ENCODE measurements around the gene FOXO1.

FOXO1 gene

GRCh38 chr13:40590112-40590862, 76.2 kb downstream of the FOXO1 start:
- no peaks in the 10 kb centered on the region for H3K9me3 ChIP-seq (ENCODE audit: control insufficient read depth, low read length)
- H3K27ac ChIP-seq (ENCODE audit: low read depth, low read length, severe bottlenecking): peak overlapping the region; percentile 83
- H3K36me3 ChIP-seq (ENCODE audit: control insufficient read depth, insufficient read depth, low read length): no peaks in the 10 kb centered on the region
- 94 to 100% methylated on average over 2 to 4 of the region's 8 CpGs for WGBS, 2 experiments (ENCODE audit: insufficient coverage in 2 of 2)
- no peak overlapping the region for H3K4me3 ChIP-seq (ENCODE audit: extremely low read depth, insufficient read depth, low read length, poor library complexity, severe bottlenecking)
- H3K4me1 ChIP-seq (ENCODE audit: control insufficient read depth, insufficient read depth, low read length, poor library complexity, severe bottlenecking): peaks cover 15% of the 10 kb centered on the region

GRCh38 chr13:40589285-40590109, 76.9 kb downstream of the FOXO1 start:
- Histone ChIP-seq H3K36me3 (ENCODE audit: control insufficient read depth, insufficient read depth, low read length) (no peaks in the 10 kb centered on the region), H3K4me1 (ENCODE audit: control insufficient read depth, insufficient read depth, low read length, poor library complexity, severe bottlenecking) (peaks cover 18% of the 10 kb centered on the region), H3K27ac (ENCODE audit: low read depth, low read length, severe bottlenecking) (peak overlapping the region; percentile 83), H3K4me3 (ENCODE audit: extremely low read depth, insufficient read depth, low read length, poor library complexity, severe bottlenecking) (no peak overlapping the region), H3K9me3 (ENCODE audit: control insufficient read depth, low read length) (no peaks in the 10 kb centered on the region)
- no CpG with 5 or more reads among the region's 4 CpGs for WGBS, 2 experiments (ENCODE audit: insufficient coverage in 2 of 2)

GRCh38 chr13:40588101-40588500, 78.3 kb downstream of the FOXO1 start:
- Histone ChIP-seq H3K27ac (ENCODE audit: low read depth, low read length, severe bottlenecking) (no peak overlapping the region), H3K9me3 (ENCODE audit: control insufficient read depth, low read length) (peaks cover 12% of the 10 kb centered on the region), H3K36me3 (ENCODE audit: control insufficient read depth, insufficient read depth, low read length) (no peaks in the 10 kb centered on the region), H3K4me1 (ENCODE audit: control insufficient read depth, insufficient read depth, low read length, poor library complexity, severe bottlenecking) (peaks cover 18% of the 10 kb centered on the region), H3K4me3 (ENCODE audit: extremely low read depth, insufficient read depth, low read length, poor library complexity, severe bottlenecking) (no peak overlapping the region)
- no CpG with 5 or more reads among the region's 2 CpGs for whole genome bisulfite sequencing, 2 experiments (ENCODE audit: insufficient coverage in 2 of 2)

GRCh38 chr13:40586886-40587565, 79.4 kb downstream of the FOXO1 start:
- WGBS, 2 experiments (ENCODE audit: insufficient coverage in 2 of 2): no CpG with 5 or more reads among the region's 5 CpGs
- Histone ChIP-seq H3K36me3 (ENCODE audit: control insufficient read depth, insufficient read depth, low read length) (no peaks in the 10 kb centered on the region), H3K27ac (ENCODE audit: low read depth, low read length, severe bottlenecking) (no peak overlapping the region), H3K4me1 (ENCODE audit: control insufficient read depth, insufficient read depth, low read length, poor library complexity, severe bottlenecking) (peaks cover 18% of the 10 kb centered on the region), H3K4me3 (ENCODE audit: extremely low read depth, insufficient read depth, low read length, poor library complexity, severe bottlenecking) (no peak overlapping the region), H3K9me3 (ENCODE audit: control insufficient read depth, low read length) (peaks cover 21% of the 10 kb centered on the region)

GRCh38 chr13:40585911-40586471, 80.5 kb downstream of the FOXO1 start:
- H3K27ac ChIP-seq (ENCODE audit: low read depth, low read length, severe bottlenecking): no peak overlapping the region
- WGBS, 2 experiments (ENCODE audit: insufficient coverage in 2 of 2): no CpG with 5 or more reads among the region's 1 CpG
- H3K4me1 ChIP-seq (ENCODE audit: control insufficient read depth, insufficient read depth, low read length, poor library complexity, severe bottlenecking): peaks cover 18% of the 10 kb centered on the region

GRCh38 chr13:40583738-40584137, 82.7 kb downstream of the FOXO1 start:
- H3K27ac ChIP-seq (ENCODE audit: low read depth, low read length, severe bottlenecking): no peak overlapping the region
- peaks cover 9% of the 10 kb centered on the region for H3K4me1 ChIP-seq (ENCODE audit: control insufficient read depth, insufficient read depth, low read length, poor library complexity, severe bottlenecking)
- no peak overlapping the region for H3K4me3 ChIP-seq (ENCODE audit: extremely low read depth, insufficient read depth, low read length, poor library complexity, severe bottlenecking)
- H3K36me3 ChIP-seq (ENCODE audit: control insufficient read depth, insufficient read depth, low read length): no peaks in the 10 kb centered on the region
- H3K9me3 ChIP-seq (ENCODE audit: control insufficient read depth, low read length): peaks cover 21% of the 10 kb centered on the region

More at GRCh38 chr13:40585911-40586471, 80.5 kb downstream of the FOXO1 start:
- no peak overlapping the region for H3K4me3 ChIP-seq (ENCODE audit: extremely low read depth, insufficient read depth, low read length, poor library complexity, severe bottlenecking)
- no peaks in the 10 kb centered on the region for H3K36me3 ChIP-seq (ENCODE audit: control insufficient read depth, insufficient read depth, low read length)
- H3K9me3 ChIP-seq (ENCODE audit: control insufficient read depth, low read length): peaks cover 21% of the 10 kb centered on the region

GRCh38 chr13:40582531-40582930, 83.9 kb downstream of the FOXO1 start:
- H3K9me3 ChIP-seq (ENCODE audit: control insufficient read depth, low read length): peaks cover 21% of the 10 kb centered on the region
- no peaks in the 10 kb centered on the region for H3K36me3 ChIP-seq (ENCODE audit: control insufficient read depth, insufficient read depth, low read length)
- WGBS, 2 experiments (ENCODE audit: insufficient coverage in 2 of 2): 93 to 100% methylated on average over 2 of the region's 2 CpGs
- no peak overlapping the region for H3K27ac ChIP-seq (ENCODE audit: low read depth, low read length, severe bottlenecking)
- no peak overlapping the region for H3K4me3 ChIP-seq (ENCODE audit: extremely low read depth, insufficient read depth, low read length, poor library complexity, severe bottlenecking)
- H3K4me1 ChIP-seq (ENCODE audit: control insufficient read depth, insufficient read depth, low read length, poor library complexity, severe bottlenecking): peaks cover 9% of the 10 kb centered on the region

- peaks cover 21% of the 10 kb centered on the region for H3K9me3 ChIP-seq (ENCODE audit: control insufficient read depth, low read length)
- 100% methylated on average over 1 of the region's 1 CpG; no CpG with 5 or more reads in 1 of the 2 experiments for WGBS, 2 experiments (ENCODE audit: insufficient coverage in 2 of 2)
- peaks cover 9% of the 10 kb centered on the region for H3K4me1 ChIP-seq (ENCODE audit: control insufficient read depth, insufficient read depth, low read length, poor library complexity, severe bottlenecking)
- H3K36me3 ChIP-seq (ENCODE audit: control insufficient read depth, insufficient read depth, low read length): no peaks in the 10 kb centered on the region
- no peak overlapping the region for H3K27ac ChIP-seq (ENCODE audit: low read depth, low read length, severe bottlenecking)
- H3K4me3 ChIP-seq (ENCODE audit: extremely low read depth, insufficient read depth, low read length, poor library complexity, severe bottlenecking): no peak overlapping the region
Measured at GRCh38 chr13:40581277-40581579, 85.2 kb downstream of the FOXO1 start.

GRCh38 chr13:40580566-40581276, 85.7 kb downstream of the FOXO1 start:
- Histone ChIP-seq H3K9me3 (ENCODE audit: control insufficient read depth, low read length) (peaks cover 21% of the 10 kb centered on the region), H3K27ac (ENCODE audit: low read depth, low read length, severe bottlenecking) (no peak overlapping the region), H3K4me3 (ENCODE audit: extremely low read depth, insufficient read depth, low read length, poor library complexity, severe bottlenecking) (no peak overlapping the region), H3K36me3 (ENCODE audit: control insufficient read depth, insufficient read depth, low read length) (no peaks in the 10 kb centered on the region), H3K4me1 (ENCODE audit: control insufficient read depth, insufficient read depth, low read length, poor library complexity, severe bottlenecking) (peaks cover 5% of the 10 kb centered on the region)
- WGBS, 2 experiments (ENCODE audit: insufficient coverage in 2 of 2): 92 to 98% methylated on average over 2 to 6 of the region's 7 CpGs

- Histone ChIP-seq H3K4me1 (ENCODE audit: control insufficient read depth, insufficient read depth, low read length, poor library complexity, severe bottlenecking) (peaks cover 4% of the 10 kb centered on the region), H3K9me3 (ENCODE audit: control insufficient read depth, low read length) (peaks cover 21% of the 10 kb centered on the region), H3K27ac (ENCODE audit: low read depth, low read length, severe bottlenecking) (no peak overlapping the region), H3K4me3 (ENCODE audit: extremely low read depth, insufficient read depth, low read length, poor library complexity, severe bottlenecking) (no peak overlapping the region), H3K36me3 (ENCODE audit: control insufficient read depth, insufficient read depth, low read length) (no peaks in the 10 kb centered on the region)
- WGBS, 2 experiments (ENCODE audit: insufficient coverage in 2 of 2): no CpG with 5 or more reads among the region's 2 CpGs
Measured at GRCh38 chr13:40579535-40579934, 86.9 kb downstream of the FOXO1 start.

Data from mesodermal cell (in vitro differentiated cells).